CD4-positive, alpha-beta T cell treated with Interleukin-10 for 1 hour (primary cell): ENCODE data around the gene TCF7L1.
"Not testable (repeated sequence)": the region's sequence is repeated elsewhere in the genome, so short reads cannot be mapped to it uniquely, and the experiment has no call there.

Experiments used
- DNase-seq: peaks from one replicate; pipeline ENCODE4 v3.0.0-alpha.2; 2020

The TCF7L1 gene

DNA sequence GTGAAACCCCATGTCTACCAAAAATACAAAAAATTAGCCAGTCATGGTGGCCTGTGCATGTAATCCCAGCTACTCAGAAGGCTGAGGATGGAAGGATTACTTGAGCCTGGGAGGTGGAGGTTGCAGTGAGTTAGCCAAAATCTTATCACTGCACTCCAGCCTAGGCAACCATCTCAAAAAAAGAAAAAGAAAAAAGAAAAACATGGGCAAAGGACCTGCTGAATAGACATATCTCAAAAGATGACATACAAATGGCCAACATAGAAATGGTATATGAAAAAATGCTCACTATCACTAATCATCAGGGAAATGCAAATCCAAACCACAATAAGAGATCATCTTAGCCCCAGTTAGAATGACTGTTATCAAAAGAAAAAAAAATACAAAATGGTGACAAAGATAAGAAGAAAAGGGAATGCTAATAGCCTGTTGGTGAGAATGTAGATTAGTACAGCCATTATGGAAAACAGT, 196.0 kb downstream of the TCF7L1 start:
- DNase-seq = no peak

- not testable (repeated sequence) for DNase-seq
Observed at GRCh38 chr2:85329701-85330100, 196.5 kb downstream of the TCF7L1 start.

- no peak for DNase-seq
Observed at GRCh38 chr2:85330839-85331636, 197.8 kb downstream of the TCF7L1 start.

- not testable (repeated sequence) for DNase-seq
Observed at GRCh38 chr2:85333877-85334276, 200.7 kb downstream of the TCF7L1 start.

- no peak for DNase-seq
Observed at GRCh38 chr2:85334928-85335327, 201.7 kb downstream of the TCF7L1 start.

DNA sequence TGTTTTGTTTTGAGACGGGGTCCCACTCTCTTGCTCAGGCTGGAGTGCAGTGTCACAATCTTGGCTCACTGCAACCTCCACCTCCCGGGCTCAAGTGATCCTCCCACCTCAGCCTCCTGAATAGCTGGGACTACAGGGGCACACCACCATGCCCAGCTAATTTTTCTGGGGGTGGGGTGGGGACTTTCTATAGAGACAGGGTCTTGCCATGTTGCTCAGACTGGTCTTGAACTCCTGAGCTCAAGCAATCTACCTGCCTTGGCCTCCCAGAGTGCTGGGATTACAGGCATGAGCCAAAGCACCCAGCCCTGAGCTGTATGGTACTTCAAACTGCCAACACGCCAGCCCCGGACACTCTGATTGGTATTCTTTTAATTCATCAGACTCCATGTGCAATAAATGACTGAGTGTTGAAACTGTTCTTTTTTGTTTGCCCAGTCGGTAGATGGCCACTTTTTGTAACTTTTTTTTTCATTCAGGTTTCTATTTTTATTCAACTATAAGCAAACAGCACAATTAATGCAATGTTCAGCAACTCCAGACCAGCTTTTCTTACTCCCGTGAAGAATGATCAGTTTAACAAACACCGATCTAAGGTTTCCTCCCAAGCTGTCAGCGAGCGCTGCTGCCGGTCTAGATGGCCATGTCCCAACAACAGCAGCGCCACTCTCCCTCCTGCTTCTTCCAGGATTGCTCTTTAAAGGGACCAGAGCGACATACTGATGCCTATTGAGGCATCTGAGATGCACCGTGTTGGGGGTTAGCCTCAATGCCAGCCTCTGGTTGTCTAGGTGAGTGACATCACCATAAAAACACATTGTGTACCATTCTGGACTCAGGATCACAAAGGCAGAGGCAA, 207.1 kb downstream of the TCF7L1 start:
- no peak for DNase-seq

DNA sequence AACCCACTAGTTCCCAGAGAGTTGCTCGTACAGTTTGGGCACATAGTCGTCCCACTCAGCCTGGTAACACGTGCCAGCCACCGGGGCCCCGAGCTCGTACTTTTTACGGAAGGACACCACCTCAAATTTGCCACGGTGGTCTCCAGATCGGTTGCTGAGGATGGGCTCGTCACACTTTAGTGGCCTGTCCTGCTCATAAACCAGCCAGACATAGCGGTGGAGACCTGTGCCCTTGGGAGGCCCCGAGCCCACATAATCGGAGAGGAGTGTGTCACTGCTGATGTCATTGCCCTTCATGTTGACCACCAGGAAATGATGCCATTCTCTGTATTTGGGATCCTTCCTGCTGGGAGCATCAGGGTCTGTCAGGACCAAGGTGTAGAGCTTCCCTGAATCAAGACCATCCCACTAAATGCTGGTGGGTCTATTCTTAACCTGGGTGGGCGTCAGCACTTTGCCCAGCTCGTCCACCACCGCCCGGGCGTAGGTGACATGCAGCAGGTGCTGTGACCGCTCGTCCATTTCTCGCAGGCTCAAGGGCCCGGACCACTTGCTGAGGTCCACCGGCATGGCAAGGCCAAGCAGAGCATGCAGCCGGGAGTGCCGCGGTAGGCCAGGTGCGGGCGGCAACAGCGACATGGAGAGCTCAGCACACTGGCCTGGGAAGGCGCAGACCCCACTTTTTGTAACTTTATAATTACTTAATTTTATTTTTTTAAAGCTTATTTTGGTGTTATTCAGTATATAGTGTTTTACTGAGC, 208.3 kb downstream of the TCF7L1 start:
- DNase-seq = no peak

GRCh38 chr2:85342156-85342555, 209.0 kb downstream of the TCF7L1 start:
- DNase-seq = no peak

DNA sequence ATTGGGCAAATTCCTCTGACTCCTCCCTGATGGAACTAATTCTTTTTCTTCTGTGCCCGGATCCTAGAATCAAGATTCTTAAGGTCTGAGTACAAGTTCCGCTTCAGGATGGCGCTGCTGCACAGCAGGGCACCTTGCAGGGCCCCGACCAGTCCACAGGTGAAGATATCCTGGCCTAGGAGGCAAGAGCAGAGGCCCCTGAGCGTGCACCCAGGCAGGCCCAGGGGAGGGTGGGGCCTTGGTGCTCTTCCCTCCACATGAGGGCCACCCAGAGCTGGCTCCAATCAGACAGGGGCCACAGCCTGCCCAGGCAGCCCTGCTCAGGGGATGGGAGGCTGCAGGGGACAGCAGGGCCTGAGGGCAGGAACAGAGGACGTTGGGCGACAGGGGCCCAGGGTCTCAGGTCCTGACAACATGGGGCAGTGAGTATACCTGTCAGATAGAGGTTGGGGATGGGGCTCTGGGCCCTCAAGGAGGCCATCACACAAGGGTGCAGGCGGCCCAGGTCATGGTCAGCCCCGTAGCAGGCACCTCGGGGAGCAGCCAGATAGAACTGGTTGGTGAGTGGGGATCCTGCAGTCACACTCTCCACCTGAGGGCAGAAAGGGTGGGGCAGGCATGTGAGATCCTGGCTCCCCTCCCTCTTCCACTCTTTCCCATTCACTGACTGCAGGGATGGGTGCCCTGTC, 210.2 kb downstream of the TCF7L1 start:
- not testable (repeated sequence) for DNase-seq

GRCh38 chr2:85344356-85344954, 211.3 kb downstream of the TCF7L1 start:
- DNase-seq = no peak

GRCh38 chr2:85347599-85347998, 214.4 kb downstream of the TCF7L1 start:
- DNase-seq = no peak

GRCh38 chr2:85353876-85354285, 220.7 kb downstream of the TCF7L1 start:
- DNase-seq = peak; percentile 12

DNA sequence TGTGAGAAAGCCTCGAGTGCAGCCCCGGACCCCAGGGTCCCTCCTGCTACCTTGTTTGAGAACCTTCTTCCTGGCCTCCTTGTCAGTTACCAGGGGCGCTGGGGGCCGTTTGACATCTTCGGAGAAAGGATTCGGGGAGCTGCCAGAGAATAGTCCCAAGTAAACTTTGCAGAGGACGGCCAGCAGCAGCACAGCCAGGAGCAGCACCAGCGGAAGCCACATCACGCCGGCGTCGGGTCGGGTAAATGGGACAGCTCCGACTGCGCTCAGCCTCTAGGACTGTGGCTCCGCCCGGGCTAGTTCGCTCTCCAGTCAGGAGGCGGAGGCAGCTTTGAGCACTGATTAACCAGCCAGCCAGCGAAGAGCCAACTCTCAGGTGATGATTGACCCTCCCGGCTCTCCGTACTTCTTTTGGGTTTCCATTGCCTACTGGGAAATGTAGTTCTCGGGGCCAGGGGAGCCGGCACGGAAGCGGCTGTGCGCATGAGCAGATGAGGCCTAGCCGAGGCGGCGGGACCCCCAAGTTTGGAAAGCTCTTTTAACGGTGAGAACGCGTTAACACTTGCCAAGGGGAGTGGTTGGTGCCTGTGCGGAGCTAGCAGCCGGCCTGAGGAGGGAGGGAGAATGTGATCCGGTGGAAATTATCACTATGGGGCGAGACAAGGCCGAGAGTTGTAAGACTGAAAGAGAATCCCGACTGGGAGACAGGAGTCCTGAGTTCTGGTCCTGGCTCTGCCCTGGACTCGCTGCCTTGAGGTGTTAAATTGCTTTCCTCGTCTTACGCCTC, 221.3 kb downstream of the TCF7L1 start, which contains the start of the genes ELMOD3 and RETSAT:
Gene ELMOD3, plus strand, starts transcription at position 484 of the 787 bp plus-strand sequence. CDS start 2,430 bp downstream, outside the sequence.
Gene RETSAT, minus strand, starts transcription at position 243 of the 787 bp plus-strand sequence. Its CDS starts 21 bp downstream, at position 222.
- DNase-seq = peak; percentile 99

DNA sequence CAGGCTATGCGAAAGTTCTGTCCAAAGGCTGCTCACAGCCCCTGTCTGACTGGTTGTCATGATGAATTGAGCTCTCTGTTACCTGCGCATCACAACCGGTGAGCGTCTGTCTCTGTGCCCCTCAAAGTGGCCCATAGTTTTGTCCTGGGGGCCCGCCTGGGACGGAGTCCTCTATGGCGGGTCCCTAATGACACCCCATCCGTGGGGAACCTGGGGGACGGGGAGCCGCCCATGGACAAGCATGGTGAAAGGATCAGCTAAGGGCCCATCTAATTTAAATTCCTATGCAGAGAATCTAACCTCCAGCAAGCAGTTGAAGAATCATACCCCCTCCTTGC, 221.8 kb downstream of the TCF7L1 start:
- DNase-seq = no peak

- DNase-seq = no peak
Observed at GRCh38 chr2:85355521-85355920, 222.3 kb downstream of the TCF7L1 start.

- DNase-seq = no peak
Observed at GRCh38 chr2:85356186-85356585, 223.0 kb downstream of the TCF7L1 start.

DNA sequence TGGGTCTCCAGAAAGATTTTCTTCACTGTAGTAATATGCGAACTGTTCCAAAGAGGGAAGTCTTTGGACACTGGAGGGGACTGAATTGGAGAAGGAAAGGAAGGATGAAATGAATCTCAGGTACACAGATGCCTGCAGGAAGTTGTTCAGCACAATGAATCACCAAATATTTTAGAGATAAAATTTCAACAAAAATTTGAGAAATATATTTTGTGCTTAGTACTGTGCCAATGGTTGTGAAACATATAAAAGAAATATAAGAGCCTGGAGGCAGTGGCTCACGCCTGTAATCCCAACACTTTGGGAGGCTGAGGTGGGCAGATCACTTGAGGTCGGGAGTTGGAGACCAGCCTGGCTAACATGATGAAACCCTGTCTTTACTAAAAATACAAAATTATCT, 224.5 kb downstream of the TCF7L1 start:
- DNase-seq = no peak
